Fibroblast of peridontal ligament (primary cell): ENCODE results near the gene TOGARAM2.

Source experiments
- DNase-seq: peaks from one replicate; pipeline ENCODE4 v3.0.0-alpha.2; 2010; ENCODE audit errors: extremely low read depth

Gene TOGARAM2

GRCh38 chr2:29053670-29054400, 72.7 kb downstream of the TOGARAM2 start:
- no peak for DNase-seq

DNA sequence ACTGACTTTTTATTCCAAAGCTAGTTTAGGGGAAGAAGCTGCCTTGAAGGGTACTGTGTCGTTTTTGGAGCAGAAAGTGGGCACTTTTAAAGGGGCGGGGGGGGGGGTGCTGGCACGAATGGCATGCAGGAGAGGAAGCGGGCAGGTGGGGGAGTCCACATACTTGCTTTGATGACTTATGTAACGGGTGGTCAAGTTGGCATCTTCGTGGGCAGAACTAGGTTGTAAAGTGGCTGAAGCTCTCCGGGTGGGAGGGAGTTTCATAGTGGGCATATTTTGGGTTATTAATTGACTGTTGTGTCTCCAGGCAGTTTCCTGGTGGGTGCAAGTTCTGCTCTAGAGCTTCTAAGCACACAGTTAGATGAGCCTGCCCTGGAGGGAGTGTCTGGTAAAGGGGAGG, 73.3 kb downstream of the TOGARAM2 start:
- no peak for DNase-seq

- no peak for DNase-seq
These were observed 74.5 kb downstream of the TOGARAM2 start for GRCh38 chr2:29055601-29056000.

DNA sequence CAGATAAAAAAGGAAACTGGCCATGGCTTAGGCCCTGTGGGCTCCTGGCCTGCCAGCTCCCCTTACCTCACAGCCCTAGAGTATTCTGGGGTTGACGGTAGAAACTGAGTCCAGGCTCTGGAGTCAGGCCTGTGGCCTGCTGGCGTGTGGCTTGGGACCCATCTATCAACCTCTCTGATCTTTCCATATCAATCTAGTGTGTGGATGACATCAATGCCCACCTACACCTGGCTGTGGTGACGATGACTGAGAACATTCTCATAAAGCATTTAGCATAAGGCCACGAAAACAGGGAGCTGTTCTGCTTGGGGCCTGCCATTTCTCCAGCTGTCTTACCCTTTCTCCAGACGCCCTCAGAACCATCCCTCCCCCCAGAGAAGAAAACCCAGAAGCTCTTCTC, 75.4 kb downstream of the TOGARAM2 start:
- no peak for DNase-seq

- no peak for DNase-seq
These were observed 75.9 kb downstream of the TOGARAM2 start for GRCh38 chr2:29057006-29057405.

- DNase-seq, result no peak
These were observed 78.5 kb downstream of the TOGARAM2 start for GRCh38 chr2:29059624-29060023.

DNA sequence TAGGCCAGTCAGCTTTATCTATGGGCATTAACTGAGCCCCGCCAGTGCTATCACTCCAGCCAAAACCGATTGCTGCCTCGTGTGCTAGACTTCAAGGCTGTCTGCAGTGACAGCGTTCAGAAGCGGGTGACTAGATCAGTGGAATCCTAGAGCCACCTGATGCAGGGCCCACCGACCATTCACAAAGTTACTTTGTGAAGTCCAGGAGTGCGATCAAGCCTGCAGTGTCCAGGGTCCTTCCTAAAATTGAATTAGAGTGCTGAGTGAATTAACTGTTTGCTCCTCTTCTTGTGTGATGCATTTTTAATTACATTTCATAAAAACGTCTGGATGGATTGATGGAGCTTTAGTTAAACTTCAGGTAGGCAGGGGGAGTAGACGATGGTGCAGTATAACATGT, 79.3 kb downstream of the TOGARAM2 start:
- DNase-seq, result no peak

- DNase-seq, result no peak
These were observed 80.1 kb downstream of the TOGARAM2 start for GRCh38 chr2:29061176-29061575.

- DNase-seq, result no peak
These were observed 80.5 kb downstream of the TOGARAM2 start for GRCh38 chr2:29061616-29062015.

DNA sequence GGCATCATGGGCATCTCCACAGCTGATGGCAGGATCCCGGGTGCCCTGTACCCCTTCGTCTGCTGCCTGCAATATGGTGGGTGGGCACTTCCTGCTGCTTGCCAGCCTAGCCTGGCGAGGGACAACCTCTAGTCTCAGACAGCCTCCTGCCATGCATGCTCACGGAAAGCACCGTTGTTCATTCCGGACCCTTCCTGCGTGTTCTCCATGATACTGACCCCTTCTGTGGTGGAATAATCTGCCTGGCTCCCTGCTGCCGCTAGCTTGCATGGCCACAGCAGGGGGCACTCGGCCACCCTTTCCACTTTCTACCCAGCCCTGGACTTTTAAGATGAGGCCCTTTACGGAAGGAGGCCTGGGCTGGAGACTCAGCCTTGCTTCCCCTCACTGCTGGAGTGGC, 81.3 kb downstream of the TOGARAM2 start:
- DNase-seq, result no peak

DNA sequence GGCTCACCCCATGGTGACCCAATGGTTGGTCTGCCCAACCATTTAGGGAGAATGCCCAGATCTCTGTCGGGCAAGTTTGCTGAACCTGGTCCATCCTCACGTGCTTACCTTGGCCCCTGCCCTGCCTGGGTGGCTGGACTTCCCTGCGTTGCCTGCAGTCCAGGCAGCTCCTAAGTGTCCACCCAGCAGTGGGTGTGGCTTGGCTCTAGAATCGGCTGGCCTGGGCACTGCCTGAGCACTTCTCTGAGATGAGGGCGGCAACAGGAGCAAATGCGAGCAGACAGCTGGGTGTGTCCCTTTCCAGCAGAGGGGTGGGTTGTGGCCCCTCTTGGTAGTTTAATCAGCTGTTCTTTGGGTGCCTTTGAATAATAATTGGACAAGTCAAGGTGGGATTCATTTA, 82.0 kb downstream of the TOGARAM2 start:
- no peak for DNase-seq

DNA sequence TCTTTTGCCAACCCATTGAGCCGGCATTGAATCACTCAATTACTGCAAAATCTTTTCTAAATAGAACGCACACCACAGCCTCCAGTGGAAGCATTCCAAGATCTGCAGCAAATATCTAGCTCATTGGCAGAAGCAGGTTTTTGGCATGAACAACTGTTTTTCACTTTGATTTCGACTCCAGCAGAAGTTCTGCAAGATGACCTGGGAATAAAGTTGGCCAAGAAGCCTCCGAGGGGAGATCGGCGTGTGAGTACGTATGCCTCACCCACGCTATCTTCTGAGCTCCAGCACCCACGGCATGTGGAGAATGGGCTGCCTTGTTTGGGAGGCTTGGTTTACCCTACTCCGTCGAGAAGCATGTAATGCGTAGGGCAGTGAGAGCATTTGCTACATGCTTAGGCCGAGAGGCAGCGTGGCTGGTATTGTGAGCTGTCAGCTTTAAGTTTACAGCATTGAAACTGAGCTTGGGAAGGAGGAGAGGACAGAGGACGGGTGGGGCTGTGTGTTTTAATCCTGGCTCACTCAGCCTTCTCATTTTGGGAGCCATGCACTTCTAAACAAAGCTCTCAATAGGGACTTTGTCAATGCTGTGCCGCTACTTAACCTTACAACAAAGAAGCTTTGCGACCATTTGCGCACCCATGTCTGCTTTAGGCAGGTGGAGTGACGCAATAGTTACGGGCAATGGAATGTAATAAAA, 82.7 kb downstream of the TOGARAM2 start:
- peak; percentile 96 for DNase-seq

DNA sequence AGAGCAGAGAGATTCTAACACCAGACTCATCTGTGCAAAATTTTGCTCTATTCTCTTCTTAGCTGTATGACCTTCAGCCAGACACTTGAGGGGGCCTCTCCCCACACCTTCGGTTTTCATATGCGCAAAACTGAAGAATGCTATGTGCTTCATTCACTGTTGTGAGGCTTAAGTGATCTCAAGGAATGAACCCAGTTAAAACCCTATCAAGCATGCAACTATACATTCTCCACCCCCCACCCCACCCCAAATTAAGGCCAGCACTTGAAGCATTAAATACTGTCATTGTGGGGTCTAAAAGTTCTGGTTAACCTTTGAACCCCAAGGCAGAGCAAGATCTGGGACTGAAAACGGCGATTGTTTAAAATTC, 83.2 kb downstream of the TOGARAM2 start:
- no peak for DNase-seq

DNA sequence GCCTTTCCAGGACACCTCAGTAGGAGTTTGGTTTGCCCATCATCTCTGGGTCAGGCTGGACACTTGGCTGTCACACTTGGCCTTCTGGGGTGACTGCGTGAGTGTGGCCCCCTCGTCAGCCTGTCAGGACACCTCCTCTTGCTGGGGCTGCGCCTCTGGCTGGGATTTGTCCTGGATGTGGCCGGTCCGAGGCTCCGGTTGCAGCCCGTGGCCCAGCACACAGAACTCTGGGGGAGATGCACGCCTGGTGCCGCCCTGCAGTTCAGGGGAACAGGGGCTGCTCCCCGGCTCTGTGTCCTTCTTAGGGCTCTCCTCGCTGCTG, 83.6 kb downstream of the TOGARAM2 start:
- DNase-seq, result no peak

DNA sequence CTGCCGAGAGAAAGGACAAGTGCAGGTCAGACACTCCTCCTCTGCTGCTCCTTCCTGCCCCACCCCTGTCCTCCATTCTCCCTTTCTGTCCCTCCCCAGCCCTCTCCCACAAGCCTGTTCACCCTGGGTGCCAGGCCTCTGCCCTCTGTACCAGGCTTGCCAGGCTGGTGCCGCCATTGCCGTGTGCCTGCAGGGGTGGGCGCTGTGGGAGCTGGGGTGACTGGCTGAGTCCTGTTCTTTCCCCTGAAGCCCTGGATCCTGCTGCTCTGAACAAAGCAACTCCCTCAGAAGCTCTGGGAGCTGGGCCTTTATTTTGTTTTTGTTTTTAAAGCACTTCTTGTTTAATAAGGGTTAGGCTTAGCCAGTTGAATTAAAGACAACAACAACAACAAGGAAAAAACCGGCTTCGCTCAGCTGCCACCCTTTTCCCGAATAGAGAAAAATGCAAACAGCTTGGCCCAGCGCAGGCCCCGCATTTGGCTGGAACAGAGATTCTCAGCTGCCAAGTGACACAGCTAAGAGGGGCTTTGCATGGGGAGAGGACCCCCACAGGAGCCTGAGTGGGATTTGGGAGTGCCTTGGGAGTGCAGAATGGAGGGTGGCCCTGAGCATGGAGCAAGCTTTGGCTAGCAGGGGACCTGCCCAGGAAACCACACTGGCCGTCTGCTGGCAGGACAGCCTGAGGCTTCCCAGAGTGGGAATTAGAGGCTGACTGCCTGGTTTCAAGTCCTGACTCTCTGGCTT, 84.1 kb downstream of the TOGARAM2 start:
- DNase-seq, result no peak

GRCh38 chr2:29066271-29066860, 85.3 kb downstream of the TOGARAM2 start:
- DNase-seq, result peak; percentile 78

DNA sequence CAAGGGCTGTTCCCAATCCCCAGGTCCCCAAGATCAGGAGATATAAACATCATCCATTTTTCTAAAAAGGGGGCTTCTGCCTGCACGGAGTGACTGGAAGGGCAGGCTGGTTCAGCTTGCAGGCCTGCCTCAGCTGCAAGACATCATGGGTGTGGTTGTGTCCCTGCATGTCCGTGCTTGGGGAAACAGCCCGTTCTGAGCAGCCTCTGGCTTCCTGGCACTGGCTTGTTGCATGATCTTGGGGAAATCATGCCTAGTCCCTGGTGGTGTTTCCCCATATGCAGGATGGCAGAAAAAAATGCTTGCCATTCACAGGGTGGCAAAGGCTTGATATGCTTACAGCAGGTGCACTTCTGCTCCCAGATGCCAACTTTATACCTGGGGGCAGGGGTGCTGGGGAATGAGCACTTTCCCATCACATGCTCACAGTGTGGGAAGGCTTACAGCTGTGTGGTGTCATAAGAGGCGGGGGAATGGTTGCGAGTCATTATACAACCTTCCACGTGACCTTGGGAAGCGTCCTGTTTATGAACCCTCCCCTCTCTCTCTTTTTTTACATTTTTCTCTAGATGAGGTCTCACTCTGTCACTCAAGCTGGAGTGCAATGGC, 86.0 kb downstream of the TOGARAM2 start:
- DNase-seq, result no peak

- no peak for DNase-seq
These were observed 87.4 kb downstream of the TOGARAM2 start for GRCh38 chr2:29068513-29068912.

DNA sequence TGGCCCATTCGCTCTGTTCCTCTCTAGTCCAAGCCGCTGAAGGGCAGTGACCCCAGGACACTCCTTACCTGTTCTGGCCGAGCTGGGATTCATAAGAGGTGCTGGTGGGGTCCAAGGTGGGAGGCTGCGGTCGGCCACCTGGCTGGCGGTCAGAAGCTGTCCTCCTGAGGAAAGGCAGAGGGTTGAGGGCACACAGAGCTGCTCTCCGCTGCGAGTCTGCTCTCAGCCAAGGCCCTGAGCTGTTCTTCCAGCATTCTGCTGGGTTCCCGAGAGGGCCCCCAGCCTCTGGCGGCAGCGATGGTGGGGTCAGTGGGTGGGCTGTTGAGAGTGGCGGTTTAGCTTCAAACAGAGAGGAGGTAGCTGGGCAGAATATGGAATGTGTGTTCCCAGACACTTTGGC, 89.4 kb downstream of the TOGARAM2 start:
- no peak for DNase-seq

- DNase-seq, result no peak
These were observed 90.2 kb downstream of the TOGARAM2 start for GRCh38 chr2:29071032-29071975.

DNA sequence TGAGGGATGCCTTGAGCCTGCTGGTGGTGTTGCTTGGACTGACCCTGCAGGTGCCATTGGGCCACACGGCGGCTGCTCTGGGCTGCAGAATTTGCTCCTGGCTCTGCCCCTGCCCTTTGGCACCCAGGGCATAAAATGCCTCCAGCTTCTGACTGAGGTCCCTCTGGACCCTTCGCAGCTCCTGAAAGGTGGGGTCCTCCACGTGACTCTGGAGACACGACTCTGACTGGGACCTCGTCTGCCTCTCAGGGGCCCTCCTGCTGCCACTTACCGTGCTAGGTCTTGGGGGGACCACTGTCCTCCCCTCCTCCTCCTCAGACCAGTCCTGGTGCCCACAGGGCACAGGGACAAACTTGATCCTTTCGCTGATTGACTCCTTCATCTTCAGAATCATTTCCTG, 91.2 kb downstream of the TOGARAM2 start:
- DNase-seq, result no peak
